Left lung (tissue), 10 donors: ENCODE data around the gene PPME1. TPM values are rescaled to one million over a fixed set of nuclear protein-coding genes. Genes with fewer than 3 reads are reported as not detected.

Experiments
- ATAC-seq: fragments of 200-7000 bp; cut with Tn5 transposase; one replicate; pipeline ENCODE4 v1.9.1; 2020; ENCODE audit warnings: moderate library complexity
- DNase-seq, 4 donors: peaks; one replicate each; pipeline ENCODE4 v3.0.0-alpha.2; 2013 to 2020
- H3K27ac ChIP-seq, 2 donors: fragments of 200-600 bp; sonication (generic) in 1 of 2; one replicate each; pipeline versions ENCODE4 v1.5.0 to v1.8.0; 2020 to 2021
- H3K27me3 ChIP-seq, 2 donors: fragments of 200-600 bp; sonication (generic) in 1 of 2; one replicate each; pipeline versions ENCODE4 v1.5.0 to v1.8.0; 2020 to 2021
- H3K36me3 ChIP-seq, 2 donors: fragments of 200-600 bp; sonication (generic) in 1 of 2; one replicate each; pipeline versions ENCODE4 v1.5.0 to v1.8.0; 2020 to 2021
- H3K4me1 ChIP-seq, 2 donors: fragments of 200-600 bp; one replicate each; pipeline ENCODE4 v1.8.0; 2021
- H3K4me3 ChIP-seq, 2 donors: fragments of 200-600 bp; sonication (generic) in 1 of 2; one replicate each; pipeline versions ENCODE4 v1.5.0 to v1.8.0; 2020 to 2021; ENCODE audit warnings: mild to moderate bottlenecking in 1 of 2
- H3K9me3 ChIP-seq, 2 donors: fragments of 200-600 bp; sonication (generic) in 1 of 2; one replicate each; pipeline versions ENCODE4 v1.5.0 to v1.8.0; 2020 to 2021
- CTCF ChIP-seq, 2 donors: fragments of 200-600 bp; sonication (generic) in 1 of 2; IDR thresholded peaks; one replicate each; pipeline versions ENCODE4 v1.5.0 to v1.8.0; 2021; ENCODE audit warnings: antibody characterized with exemption in 2 of 2
- intact Hi-C, 2 donors: fragments of 100-400 bp; cut with DNase I; formaldehyde crosslinking; loops; one replicate each; pipeline versions ENCODE4 v1.11.2 to v1.14.2; 2022
- polyA plus RNA-seq, 6 donors: library from polyadenylated mRNA; unstranded; fragments of 120-200 nt; gene quantifications; one replicate each; pipeline ENCODE4 v1.2.1, GENCODE V29; 2013; ENCODE audit not compliant: insufficient read length in 6 of 6
- total RNA-seq, 2 donors: library from RNA; stranded (reverse); fragmentation: NEBNext Ultra II Directional; extraction: Animal tissue kit (Norgen Biotek cat#: 25700); gene quantifications; one replicate each; pipeline ENCODE4 v1.2.1, GENCODE V29; 2021
- donor health status: DM: no; HTN: yes; CAD: no.
- donor health status: DM: no; HTN: no; CAD: no.

PPME1 gene
- total and polyA plus RNA-seq, 8 donors, result 30.8 to 48.0 (median 44.0) TPM

- ATAC-seq (no peak), DNase-seq (no peak)
- no peaks in the 10 kb centered on the region for H3K27me3 ChIP-seq
- no peak for TF ChIP-seq CTCF (IDR thresholded peaks at IDR 0.05)
- H3K4me1 ChIP-seq, result no peaks in the 10 kb centered on the region
- no peak overlapping the region for H3K4me3 ChIP-seq
- H3K27ac ChIP-seq, result no peak overlapping the region
- no peaks in the 10 kb centered on the region for H3K9me3 ChIP-seq
- intact Hi-C loops, result no loop called here
- H3K36me3 ChIP-seq, result peaks cover 0 to 40% of the 10 kb centered on the region in 2 donors
Observed at GRCh38 chr11:74132833-74133232, 38.3 kb upstream of the PPME1 start.

- peaks cover 0 to 47% of the 10 kb centered on the region in 2 donors for H3K36me3 ChIP-seq
- H3K27ac ChIP-seq, result no peak overlapping the region
- H3K4me3 ChIP-seq, result no peak overlapping the region
- intact Hi-C loops, result no loop called here
- no peaks in the 10 kb centered on the region for H3K27me3 ChIP-seq
- ATAC-seq (no peak), DNase-seq (no peak)
- H3K4me1 ChIP-seq, result peaks cover 0 to 1% of the 10 kb centered on the region in 2 donors
- TF ChIP-seq CTCF (IDR thresholded peaks at IDR 0.05), result no peak
- H3K9me3 ChIP-seq, result no peaks in the 10 kb centered on the region
Observed at GRCh38 chr11:74133436-74133835, 37.7 kb upstream of the PPME1 start.

- H3K36me3 ChIP-seq, result peaks cover 0 to 55% of the 10 kb centered on the region in 2 donors
Observed at GRCh38 chr11:74134661-74135060, 36.4 kb upstream of the PPME1 start.

GRCh38 chr11:74135127-74135840 lies 35.8 kb upstream of the PPME1 start:
- Histone ChIP-seq H3K4me1 (peaks cover 0 to 4% of the 10 kb centered on the region in 2 donors), H3K9me3 (no peaks in the 10 kb centered on the region), H3K4me3 (no peak overlapping the region), H3K27me3 (no peaks in the 10 kb centered on the region), H3K36me3 (peaks cover 0 to 53% of the 10 kb centered on the region in 2 donors), H3K27ac (no peak overlapping the region)
- intact Hi-C loops, result no loop called here
- no peak for TF ChIP-seq CTCF (IDR thresholded peaks at IDR 0.05)
- DNase-seq (no peak), ATAC-seq (no peak)

More at GRCh38 chr11:74134661-74135060, 36.4 kb upstream of the PPME1 start:
- H3K27me3 ChIP-seq, result no peaks in the 10 kb centered on the region
- no peak overlapping the region for H3K27ac ChIP-seq
- TF ChIP-seq CTCF (IDR thresholded peaks at IDR 0.05), result no peak
- H3K4me3 ChIP-seq, result no peak overlapping the region
- H3K4me1 ChIP-seq, result peaks cover 0 to 4% of the 10 kb centered on the region in 2 donors
- no peak for ATAC-seq
- H3K9me3 ChIP-seq, result no peaks in the 10 kb centered on the region
- no peak for DNase-seq
- intact Hi-C loops, result no loop called here

- no peaks in the 10 kb centered on the region for H3K9me3 ChIP-seq
- no peak overlapping the region for H3K4me3 ChIP-seq
- ATAC-seq (no peak), DNase-seq (no peak)
- no peak for TF ChIP-seq CTCF (IDR thresholded peaks at IDR 0.05)
- H3K27me3 ChIP-seq, result no peaks in the 10 kb centered on the region
- peaks cover 0 to 4% of the 10 kb centered on the region in 2 donors for H3K4me1 ChIP-seq
- intact Hi-C loops, result no loop called here
- peaks cover 0 to 37% of the 10 kb centered on the region in 2 donors for H3K36me3 ChIP-seq
- peak overlapping the region in 1 of 2 donors; percentile 28 for H3K27ac ChIP-seq
Observed at GRCh38 chr11:74138021-74138420, 33.1 kb upstream of the PPME1 start.
